ENCODE measurements around the gene KCNC1. TPM values are rescaled to one million over a fixed set of nuclear protein-coding genes. Genes with fewer than 3 reads are reported as not detected.

KCNC1 gene
- polyA plus RNA-seq, 1 donor from 2014 or later, result 8.9 TPM

DNA sequence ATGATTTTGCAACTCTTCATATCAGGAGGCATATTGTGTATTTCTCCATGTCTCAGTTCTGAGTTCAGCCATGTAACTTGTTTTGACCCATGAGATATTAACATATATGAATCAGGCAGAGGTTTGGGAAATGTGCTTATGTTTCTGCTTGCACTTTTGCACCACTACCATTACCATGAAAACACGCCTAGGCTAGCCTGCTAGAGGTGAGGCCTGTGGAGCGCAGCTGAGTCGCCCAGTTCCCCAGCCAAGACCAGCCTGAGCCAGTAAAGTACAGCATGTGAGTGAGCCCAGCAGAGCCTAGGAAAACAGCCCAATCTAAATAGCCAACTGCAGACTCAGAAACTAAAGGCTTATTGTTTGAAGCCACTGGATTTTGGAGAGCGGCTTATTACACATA, 33.6 kb upstream of the KCNC1 start:
- H3K79me2 ChIP-seq (replicated peaks; ENCODE audit: insufficient read depth, low read length), result no peaks in the 10 kb centered on the region
- no peaks in the 10 kb centered on the region for H4K20me1 ChIP-seq (ENCODE audit: insufficient read depth)
- no peak for TF ChIP-seq RAD21 (conservative IDR thresholded peaks at IDR 0.05)
- TF ChIP-seq EZH2 (IDR thresholded peaks at IDR 0.05; ENCODE audit: borderline replicate concordance, insufficient read depth, low read length, poor library complexity, severe bottlenecking), result no peak
- TF ChIP-seq, protein P1, sequence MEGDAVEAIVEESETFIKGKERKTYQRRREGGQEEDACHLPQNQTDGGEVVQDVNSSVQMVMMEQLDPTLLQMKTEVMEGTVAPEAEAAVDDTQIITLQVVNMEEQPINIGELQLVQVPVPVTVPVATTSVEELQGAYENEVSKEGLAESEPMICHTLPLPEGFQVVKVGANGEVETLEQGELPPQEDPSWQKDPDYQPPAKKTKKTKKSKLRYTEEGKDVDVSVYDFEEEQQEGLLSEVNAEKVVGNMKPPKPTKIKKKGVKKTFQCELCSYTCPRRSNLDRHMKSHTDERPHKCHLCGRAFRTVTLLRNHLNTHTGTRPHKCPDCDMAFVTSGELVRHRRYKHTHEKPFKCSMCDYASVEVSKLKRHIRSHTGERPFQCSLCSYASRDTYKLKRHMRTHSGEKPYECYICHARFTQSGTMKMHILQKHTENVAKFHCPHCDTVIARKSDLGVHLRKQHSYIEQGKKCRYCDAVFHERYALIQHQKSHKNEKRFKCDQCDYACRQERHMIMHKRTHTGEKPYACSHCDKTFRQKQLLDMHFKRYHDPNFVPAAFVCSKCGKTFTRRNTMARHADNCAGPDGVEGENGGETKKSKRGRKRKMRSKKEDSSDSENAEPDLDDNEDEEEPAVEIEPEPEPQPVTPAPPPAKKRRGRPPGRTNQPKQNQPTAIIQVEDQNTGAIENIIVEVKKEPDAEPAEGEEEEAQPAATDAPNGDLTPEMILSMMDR (IDR thresholded peaks at IDR 0.05; ENCODE audit: poor library complexity, severe bottlenecking), result no peak
- TF ChIP-seq, protein P2, sequence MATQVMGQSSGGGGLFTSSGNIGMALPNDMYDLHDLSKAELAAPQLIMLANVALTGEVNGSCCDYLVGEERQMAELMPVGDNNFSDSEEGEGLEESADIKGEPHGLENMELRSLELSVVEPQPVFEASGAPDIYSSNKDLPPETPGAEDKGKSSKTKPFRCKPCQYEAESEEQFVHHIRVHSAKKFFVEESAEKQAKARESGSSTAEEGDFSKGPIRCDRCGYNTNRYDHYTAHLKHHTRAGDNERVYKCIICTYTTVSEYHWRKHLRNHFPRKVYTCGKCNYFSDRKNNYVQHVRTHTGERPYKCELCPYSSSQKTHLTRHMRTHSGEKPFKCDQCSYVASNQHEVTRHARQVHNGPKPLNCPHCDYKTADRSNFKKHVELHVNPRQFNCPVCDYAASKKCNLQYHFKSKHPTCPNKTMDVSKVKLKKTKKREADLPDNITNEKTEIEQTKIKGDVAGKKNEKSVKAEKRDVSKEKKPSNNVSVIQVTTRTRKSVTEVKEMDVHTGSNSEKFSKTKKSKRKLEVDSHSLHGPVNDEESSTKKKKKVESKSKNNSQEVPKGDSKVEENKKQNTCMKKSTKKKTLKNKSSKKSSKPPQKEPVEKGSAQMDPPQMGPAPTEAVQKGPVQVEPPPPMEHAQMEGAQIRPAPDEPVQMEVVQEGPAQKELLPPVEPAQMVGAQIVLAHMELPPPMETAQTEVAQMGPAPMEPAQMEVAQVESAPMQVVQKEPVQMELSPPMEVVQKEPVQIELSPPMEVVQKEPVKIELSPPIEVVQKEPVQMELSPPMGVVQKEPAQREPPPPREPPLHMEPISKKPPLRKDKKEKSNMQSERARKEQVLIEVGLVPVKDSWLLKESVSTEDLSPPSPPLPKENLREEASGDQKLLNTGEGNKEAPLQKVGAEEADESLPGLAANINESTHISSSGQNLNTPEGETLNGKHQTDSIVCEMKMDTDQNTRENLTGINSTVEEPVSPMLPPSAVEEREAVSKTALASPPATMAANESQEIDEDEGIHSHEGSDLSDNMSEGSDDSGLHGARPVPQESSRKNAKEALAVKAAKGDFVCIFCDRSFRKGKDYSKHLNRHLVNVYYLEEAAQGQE (IDR thresholded peaks at IDR 0.05; ENCODE audit: borderline replicate concordance), result no peak
- TF ChIP-seq TAF1 (IDR thresholded peaks at IDR 0.05; ENCODE audit: low read depth), result no peak
- TF ChIP-seq SMC3 (conservative IDR thresholded peaks at IDR 0.05; ENCODE audit: poor library complexity), result no peak
- TF ChIP-seq POLR2AphosphoS5 (IDR thresholded peaks at IDR 0.05), result no peak
- TF ChIP-seq EP300 (conservative IDR thresholded peaks at IDR 0.05; ENCODE audit: poor library complexity, severe bottlenecking), result no peak
- TF ChIP-seq MXI1 (conservative IDR thresholded peaks at IDR 0.05; ENCODE audit: poor library complexity, severe bottlenecking), result no peak
- H2AFZ ChIP-seq (ENCODE audit: low read depth, low read length), result no peak overlapping the region
- no peaks in the 10 kb centered on the region for H3F3A ChIP-seq (ENCODE audit: insufficient read depth, low read length, poor library complexity, severe bottlenecking)
- no peak overlapping the region for H3K4me2 ChIP-seq (ENCODE audit: low read length)
- no peaks in the 10 kb centered on the region for H3K9me2 ChIP-seq (ENCODE audit: insufficient read depth, low read length)
- H3K9me3 ChIP-seq (ENCODE audit: low read length), result peaks cover 10% of the 10 kb centered on the region
- no peak overlapping the region for H3K9ac ChIP-seq (ENCODE audit: low read length)
- no peaks in the 10 kb centered on the region for H3K36me3 ChIP-seq (ENCODE audit: insufficient read depth, low read length)
- no peak overlapping the region for H3K27ac ChIP-seq (ENCODE audit: low read length)
- H3K27me3 ChIP-seq (ENCODE audit: insufficient read depth, low read depth, low read length), result peaks cover 11% of the 10 kb centered on the region
- no peak overlapping the region for H3K4me3 ChIP-seq (ENCODE audit: low read length)

DNA sequence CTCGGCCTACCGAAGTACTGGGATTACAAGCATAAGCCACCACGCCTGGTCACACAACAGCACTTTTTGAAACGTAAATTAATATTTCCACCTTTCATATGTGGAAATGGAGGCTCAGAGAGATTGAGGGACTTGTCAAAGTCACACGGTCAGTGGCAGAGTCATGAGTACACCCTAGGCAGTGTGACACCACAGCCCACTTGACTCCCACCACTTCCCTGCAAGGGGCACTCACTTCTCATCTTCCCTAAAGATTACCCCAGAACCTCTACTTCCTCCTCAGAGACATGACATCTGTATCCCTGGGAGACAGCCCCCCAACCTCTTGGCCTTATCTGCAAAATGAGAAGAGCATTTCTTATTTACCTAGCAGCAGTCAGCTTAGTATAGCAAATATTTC, 31.7 kb upstream of the KCNC1 start:
- H3K36me3 ChIP-seq (ENCODE audit: insufficient read depth, low read length), result no peaks in the 10 kb centered on the region
- H3K9ac ChIP-seq (ENCODE audit: low read length), result no peak overlapping the region
- no peaks in the 10 kb centered on the region for H4K20me1 ChIP-seq (ENCODE audit: insufficient read depth)
- H3K27ac ChIP-seq (ENCODE audit: low read length), result no peak overlapping the region
- H3F3A ChIP-seq (ENCODE audit: insufficient read depth, low read length, poor library complexity, severe bottlenecking), result no peaks in the 10 kb centered on the region
- H3K4me3 ChIP-seq (ENCODE audit: low read length), result no peak overlapping the region
- no peak overlapping the region for H3K4me2 ChIP-seq (ENCODE audit: low read length)
- H3K9me2 ChIP-seq (ENCODE audit: insufficient read depth, low read length), result no peaks in the 10 kb centered on the region
- peaks cover 10% of the 10 kb centered on the region for H3K9me3 ChIP-seq (ENCODE audit: low read length)
- no peak overlapping the region for H2AFZ ChIP-seq (ENCODE audit: low read depth, low read length)
- no peaks in the 10 kb centered on the region for H3K27me3 ChIP-seq (ENCODE audit: insufficient read depth, low read depth, low read length)
- no peak for TF ChIP-seq RAD21 (conservative IDR thresholded peaks at IDR 0.05)
- TF ChIP-seq, protein P2 (IDR thresholded peaks at IDR 0.05; ENCODE audit: borderline replicate concordance), result no peak
- H3K79me2 ChIP-seq (replicated peaks; ENCODE audit: insufficient read depth, low read length), result no peaks in the 10 kb centered on the region
